Neural cell (in vitro differentiated cells): ENCODE data around the gene LCN9.

ENCODE experiments used
- EP300 ChIP-seq: fragments of 450-650 bp; conservative IDR thresholded peaks from 2 replicates; pipeline ENCODE4 v1.6.1; 2014; ENCODE audit warnings: antibody characterized with exemption, mild to moderate bottlenecking, moderate library complexity; ENCODE audit not compliant: poor library complexity, severe bottlenecking
- EZH2 ChIP-seq: fragments of 200-600, 300-800 bp; shearing (Covaris generic), sonication (generic); IDR thresholded peaks from 2 replicates; pipeline ENCODE4 v1.6.1; 2014; ENCODE audit warnings: antibody characterized with exemption, low read length, borderline replicate concordance, mild to moderate bottlenecking; ENCODE audit not compliant: insufficient read depth, poor library complexity, severe bottlenecking
- TAF1 ChIP-seq: IDR thresholded peaks from 2 replicates; pipeline ENCODE4 v1.6.1; 2012; ENCODE audit warnings: low read depth
- TF ChIP-seq, protein P1 (sequence below): fragments of 450-650 bp; IDR thresholded peaks from 2 replicates; pipeline ENCODE4 v1.5.1; 2014; ENCODE audit warnings: antibody characterized with exemption, mild to moderate bottlenecking, moderate library complexity; ENCODE audit not compliant: poor library complexity, severe bottlenecking
- TF ChIP-seq, protein P2 (sequence below): IDR thresholded peaks from 2 replicates; pipeline ENCODE4 v1.6.1; 2012; ENCODE audit warnings: borderline replicate concordance

DNA sequence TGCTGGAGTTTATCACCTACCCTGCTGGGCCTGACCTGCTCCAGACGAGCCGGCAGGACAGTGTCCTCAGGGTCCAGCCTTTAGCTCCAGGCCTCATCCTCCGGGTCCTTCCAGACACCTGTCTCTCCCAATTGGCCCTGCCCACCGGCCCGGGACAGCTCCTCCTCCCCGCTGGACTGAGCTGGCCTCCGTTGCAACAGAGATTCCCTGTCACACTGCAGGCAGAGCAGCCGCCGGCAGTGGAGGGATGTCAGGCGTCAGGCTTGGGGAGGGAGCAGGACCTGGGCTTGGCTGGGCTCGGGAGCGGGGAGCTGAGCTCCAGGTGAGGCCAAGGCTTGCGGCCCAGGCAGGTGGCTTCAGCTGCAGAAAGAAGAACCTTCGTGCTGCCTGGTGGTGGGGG, 40.6 kb downstream of the LCN9 start:
- TF ChIP-seq, protein P1, sequence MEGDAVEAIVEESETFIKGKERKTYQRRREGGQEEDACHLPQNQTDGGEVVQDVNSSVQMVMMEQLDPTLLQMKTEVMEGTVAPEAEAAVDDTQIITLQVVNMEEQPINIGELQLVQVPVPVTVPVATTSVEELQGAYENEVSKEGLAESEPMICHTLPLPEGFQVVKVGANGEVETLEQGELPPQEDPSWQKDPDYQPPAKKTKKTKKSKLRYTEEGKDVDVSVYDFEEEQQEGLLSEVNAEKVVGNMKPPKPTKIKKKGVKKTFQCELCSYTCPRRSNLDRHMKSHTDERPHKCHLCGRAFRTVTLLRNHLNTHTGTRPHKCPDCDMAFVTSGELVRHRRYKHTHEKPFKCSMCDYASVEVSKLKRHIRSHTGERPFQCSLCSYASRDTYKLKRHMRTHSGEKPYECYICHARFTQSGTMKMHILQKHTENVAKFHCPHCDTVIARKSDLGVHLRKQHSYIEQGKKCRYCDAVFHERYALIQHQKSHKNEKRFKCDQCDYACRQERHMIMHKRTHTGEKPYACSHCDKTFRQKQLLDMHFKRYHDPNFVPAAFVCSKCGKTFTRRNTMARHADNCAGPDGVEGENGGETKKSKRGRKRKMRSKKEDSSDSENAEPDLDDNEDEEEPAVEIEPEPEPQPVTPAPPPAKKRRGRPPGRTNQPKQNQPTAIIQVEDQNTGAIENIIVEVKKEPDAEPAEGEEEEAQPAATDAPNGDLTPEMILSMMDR: no peak
- TF ChIP-seq EZH2: no peak
- TF ChIP-seq, protein P2, sequence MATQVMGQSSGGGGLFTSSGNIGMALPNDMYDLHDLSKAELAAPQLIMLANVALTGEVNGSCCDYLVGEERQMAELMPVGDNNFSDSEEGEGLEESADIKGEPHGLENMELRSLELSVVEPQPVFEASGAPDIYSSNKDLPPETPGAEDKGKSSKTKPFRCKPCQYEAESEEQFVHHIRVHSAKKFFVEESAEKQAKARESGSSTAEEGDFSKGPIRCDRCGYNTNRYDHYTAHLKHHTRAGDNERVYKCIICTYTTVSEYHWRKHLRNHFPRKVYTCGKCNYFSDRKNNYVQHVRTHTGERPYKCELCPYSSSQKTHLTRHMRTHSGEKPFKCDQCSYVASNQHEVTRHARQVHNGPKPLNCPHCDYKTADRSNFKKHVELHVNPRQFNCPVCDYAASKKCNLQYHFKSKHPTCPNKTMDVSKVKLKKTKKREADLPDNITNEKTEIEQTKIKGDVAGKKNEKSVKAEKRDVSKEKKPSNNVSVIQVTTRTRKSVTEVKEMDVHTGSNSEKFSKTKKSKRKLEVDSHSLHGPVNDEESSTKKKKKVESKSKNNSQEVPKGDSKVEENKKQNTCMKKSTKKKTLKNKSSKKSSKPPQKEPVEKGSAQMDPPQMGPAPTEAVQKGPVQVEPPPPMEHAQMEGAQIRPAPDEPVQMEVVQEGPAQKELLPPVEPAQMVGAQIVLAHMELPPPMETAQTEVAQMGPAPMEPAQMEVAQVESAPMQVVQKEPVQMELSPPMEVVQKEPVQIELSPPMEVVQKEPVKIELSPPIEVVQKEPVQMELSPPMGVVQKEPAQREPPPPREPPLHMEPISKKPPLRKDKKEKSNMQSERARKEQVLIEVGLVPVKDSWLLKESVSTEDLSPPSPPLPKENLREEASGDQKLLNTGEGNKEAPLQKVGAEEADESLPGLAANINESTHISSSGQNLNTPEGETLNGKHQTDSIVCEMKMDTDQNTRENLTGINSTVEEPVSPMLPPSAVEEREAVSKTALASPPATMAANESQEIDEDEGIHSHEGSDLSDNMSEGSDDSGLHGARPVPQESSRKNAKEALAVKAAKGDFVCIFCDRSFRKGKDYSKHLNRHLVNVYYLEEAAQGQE: no peak
- TF ChIP-seq TAF1: no peak
- no peak for TF ChIP-seq EP300
